Ovary (tissue), 9 donors: Measurements from ENCODE around the gene VWA5B1. TPM values are rescaled to one million over a fixed set of nuclear protein-coding genes. Genes with fewer than 3 reads are reported as not detected.

Experiments
- DNase-seq, 5 donors: peaks; one replicate each; pipeline ENCODE4 v3.0.0-alpha.2; 2019 to 2020
- H3K27ac ChIP-seq, 2 donors: fragments of 200-600 bp; one replicate each; pipeline versions ENCODE4 v1.5.1 to v1.8.0; 2019 to 2022
- H3K27me3 ChIP-seq: fragments of 200-600 bp; one replicate; pipeline ENCODE4 v1.8.0; 2022
- H3K36me3 ChIP-seq: fragments of 200-600 bp; sonication (generic); one replicate; pipeline ENCODE4 v1.5.1; 2019
- H3K4me1 ChIP-seq: one replicate; pipeline ENCODE4 v1.8.1; 2013; ENCODE audit warnings: mild to moderate bottlenecking, moderate library complexity; ENCODE audit not compliant: insufficient read depth
- H3K4me3 ChIP-seq: fragments of 200-600 bp; sonication (generic); one replicate; pipeline ENCODE4 v1.5.1; 2017
- H3K9me3 ChIP-seq, 2 donors: fragments of 200-600 bp in 1 of 2; sonication (generic) in 1 of 2; one replicate each; pipeline versions ENCODE4 v1.5.1 to v1.8.1; 2013 to 2019; ENCODE audit warnings: mild to moderate bottlenecking in 1 of 2, moderate library complexity in 1 of 2
- CTCF ChIP-seq, 3 donors: fragments of 450-650 bp in 2 of 3; fragments of 200-600 bp in 1 of 3; IDR thresholded peaks; one replicate each; pipeline versions ENCODE4 v1.5.1 to v1.8.0; 2016 to 2022; ENCODE audit warnings: antibody characterized with exemption in 3 of 3, mild to moderate bottlenecking in 1 of 3
- EP300 ChIP-seq: sonication (generic); formaldehyde crosslinking; IDR thresholded peaks from one replicate; pipeline ENCODE4 v1.6.1; 2017; ENCODE audit warnings: antibody characterized with exemption
- POLR2A ChIP-seq: fragments of 450-650 bp; IDR thresholded peaks from one replicate; pipeline ENCODE4 v1.6.1; 2017; ENCODE audit warnings: antibody characterized with exemption, mild to moderate bottlenecking, moderate library complexity
- WGBS, 3 donors: extraction: QIAGEN DNeasy Blood & Tissue Kit in 1 of 3; methylation state at CpG; one replicate each; pipeline versions ENCODE4 v1.1.5 to v1.1.7; 2013 to 2017; 5-methylcytosine and 5-hydroxymethylcytosine counted together
- intact Hi-C, 4 donors: fragments of 100-400 bp; cut with DNase I; formaldehyde crosslinking; loops; one replicate each; pipeline versions ENCODE4 v1.11.0 to v1.15.1; 2022 to 2023
- polyA plus RNA-seq, 2 donors: library from polyadenylated mRNA; stranded (reverse); fragments of 200-250 nt in 1 of 2; fragments of 350-450 nt in 1 of 2; fragmentation: Illumina TruSeq in 1 of 2; extraction: RNeasy Lipid Tissue Mini Kit (QIAGEN cat#74804) in 1 of 2; gene quantifications; one replicate each; pipeline ENCODE4 v1.2.3, GENCODE V29; 2013 to 2014
- total RNA-seq, 7 donors: library from RNA; depleted of rRNA in 2 of 7; stranded (reverse); fragments of >200 nt in 2 of 7; fragmentation: NEBNext Ultra II Directional in 3 of 7; extraction: Animal tissue kit (Norgen Biotek cat#: 25700) in 3 of 7; gene quantifications; one replicate each; pipeline versions ENCODE4 v1.1.0 to v1.2.4, GENCODE V29; 2016 to 2023
- donor health status: DM: no; HTN: no; CAD: no; lungs with moderate emphysema.
- donor health status: DM: no; HTN: no; CAD: no.
- donor health status: Bipolar disorder and iron deficiency.
- donor health status: DM: yes; HTN: yes; CAD: no.
- donor health status: DM: no; HTN: no; CAD: no.
- donor health status: DM: yes; HTN: yes; CAD: no.

VWA5B1 gene
- total and polyA plus RNA-seq, 9 donors: 0.10 to 1.5 (median 0.21) TPM; not detected in 5

DNA sequence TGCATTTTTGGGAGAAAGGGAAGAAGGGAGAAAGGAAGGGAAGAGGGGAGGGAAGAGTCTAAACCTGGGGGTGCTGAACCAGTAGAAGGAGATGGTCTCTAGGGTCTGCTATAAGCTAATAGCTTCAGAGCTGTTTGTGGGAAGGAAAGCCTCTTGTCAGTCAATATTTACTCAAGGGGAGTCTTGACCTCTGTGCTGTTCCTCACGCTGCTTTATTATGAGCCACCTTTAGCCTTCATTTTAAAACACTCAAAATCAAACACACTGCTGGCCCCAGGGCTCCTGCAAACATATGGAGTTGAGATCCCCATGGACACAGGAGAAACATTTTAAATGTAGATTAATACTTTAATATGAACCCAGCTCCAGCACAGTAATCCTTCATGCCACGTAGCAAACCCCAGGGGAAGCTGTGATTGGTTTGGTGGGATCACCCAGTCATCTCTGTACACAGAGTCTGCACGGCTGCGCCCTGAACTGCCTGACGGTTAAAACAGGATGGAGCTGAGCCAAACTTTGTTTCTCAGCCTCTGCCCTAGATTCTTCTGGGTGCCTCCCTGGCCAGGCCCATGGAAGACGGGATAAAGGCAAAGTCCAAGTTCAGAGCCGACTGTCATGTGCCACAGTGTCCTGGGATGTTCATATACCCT lies 40.2 kb upstream of the VWA5B1 start:
- H3K36me3 ChIP-seq: no peaks in the 10 kb centered on the region
- no peak overlapping the region for H3K27ac ChIP-seq

GRCh38 chr1:20252587-20252986 lies 38.1 kb upstream of the VWA5B1 start:
- TF ChIP-seq POLR2A (no peak), EP300 (no peak), CTCF (IDR thresholded peaks at IDR 0.05) (no peak)
- no peaks in the 10 kb centered on the region for H3K27me3 ChIP-seq

More for the DNA sequence above, 40.2 kb upstream of the VWA5B1 start:
- intact Hi-C loops: no loop called here
- peak in 1 of 5 donors; percentile 39 for DNase-seq
- Histone ChIP-seq H3K9me3 (no peaks in the 10 kb centered on the region), H3K4me1 (peaks cover 2% of the 10 kb centered on the region), H3K4me3 (no peak overlapping the region), H3K27me3 (no peaks in the 10 kb centered on the region)
- WGBS, 3 donors: 8 to 19% (median 15%) methylated on average over 7 of the region's 7 CpGs
- TF ChIP-seq CTCF (IDR thresholded peaks at IDR 0.05): no peak
- no peak for TF ChIP-seq EP300
- no peak for TF ChIP-seq POLR2A

DNA sequence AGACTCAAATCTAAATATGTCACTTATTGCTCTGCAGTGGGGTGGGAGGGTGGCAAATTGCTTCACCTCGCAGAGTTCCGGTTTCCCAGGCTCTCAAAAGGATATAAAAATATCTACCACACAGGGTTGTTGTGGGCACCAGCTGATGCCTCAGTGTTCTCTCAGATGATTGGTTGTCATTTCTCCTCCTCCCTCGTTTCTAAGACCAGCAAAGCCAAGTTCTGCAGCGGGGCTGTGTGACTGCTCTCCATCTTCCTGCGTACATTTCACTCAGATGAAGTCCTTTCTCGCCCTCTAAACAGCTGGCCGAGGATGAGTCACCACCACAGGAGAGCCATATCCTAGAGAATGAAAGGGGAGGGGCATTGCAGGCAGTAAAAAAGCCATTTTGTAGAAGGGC lies 35.0 kb upstream of the VWA5B1 start:
- no peak overlapping the region for H3K27ac ChIP-seq
- no peaks in the 10 kb centered on the region for H3K9me3 ChIP-seq
- H3K4me3 ChIP-seq: no peak overlapping the region
- intact Hi-C loops: no loop called here
- H3K4me1 ChIP-seq: peaks cover 1% of the 10 kb centered on the region
- no peaks in the 10 kb centered on the region for H3K27me3 ChIP-seq
- H3K36me3 ChIP-seq: no peaks in the 10 kb centered on the region
- TF ChIP-seq CTCF (IDR thresholded peaks at IDR 0.05) (no peak), POLR2A (no peak), EP300 (no peak)
- DNase-seq: no peak
- WGBS, 3 donors: 26 to 28% (median 27%) methylated on average over 7 of the region's 7 CpGs

More at GRCh38 chr1:20252587-20252986, 38.1 kb upstream of the VWA5B1 start:
- no peak for DNase-seq
- peaks cover 2% of the 10 kb centered on the region for H3K4me1 ChIP-seq
- no peaks in the 10 kb centered on the region for H3K36me3 ChIP-seq
- H3K27ac ChIP-seq: no peak overlapping the region
- 86 to 94% (median 90%) methylated on average over 1 of the region's 1 CpG for WGBS, 3 donors
- no peaks in the 10 kb centered on the region for H3K9me3 ChIP-seq
- no peak overlapping the region for H3K4me3 ChIP-seq
- intact Hi-C loops: no loop called here

GRCh38 chr1:20259646-20260045 lies 31.0 kb upstream of the VWA5B1 start:
- intact Hi-C loops: no loop called here
- WGBS, 3 donors: 8 to 22% (median 11%) methylated on average over 3 of the region's 3 CpGs
- no peak overlapping the region for H3K27ac ChIP-seq

More at GRCh38 chr1:20259646-20260045, 31.0 kb upstream of the VWA5B1 start:
- Histone ChIP-seq H3K27me3 (no peaks in the 10 kb centered on the region), H3K4me3 (no peak overlapping the region), H3K9me3 (no peaks in the 10 kb centered on the region), H3K36me3 (no peaks in the 10 kb centered on the region), H3K4me1 (no peaks in the 10 kb centered on the region)
- DNase-seq: no peak
- TF ChIP-seq EP300: no peak
- no peak for TF ChIP-seq CTCF (IDR thresholded peaks at IDR 0.05)
- TF ChIP-seq POLR2A: no peak
